ENCODE data around the gene PTGES. TPM values are rescaled to one million over a fixed set of nuclear protein-coding genes. Genes with fewer than 3 reads are reported as not detected.

The PTGES gene
- total RNA-seq, 2 experiments from 2014 or later: 0.25 to 0.38 TPM

- no peak overlapping the region for H3K4me3 ChIP-seq (ENCODE audit: low read length)
- no peaks in the 10 kb centered on the region for H3K9me3 ChIP-seq (ENCODE audit: control insufficient read depth in 1 of 2, insufficient read depth in 1 of 2, low read length in 2 of 2)
- H3K27me3 Mint-ChIP-seq: peaks cover 44% of the 10 kb centered on the region
- CTCF ChIA-PET: no interaction called here
- H3K4me3 Mint-ChIP-seq: no peak overlapping the region
- H3K9me3 Mint-ChIP-seq: no peaks in the 10 kb centered on the region
- H3K36me3 Mint-ChIP-seq (ENCODE audit: low read depth): no peaks in the 10 kb centered on the region
- DNase-seq: no peak
- H3K4me1 ChIP-seq (ENCODE audit: insufficient read depth, low read length): peaks cover 3% of the 10 kb centered on the region
- H3K27ac ChIP-seq (ENCODE audit: low read depth in 1 of 2, low read length in 2 of 2): no peak overlapping the region
- no peaks in the 10 kb centered on the region for H3K4me1 Mint-ChIP-seq (ENCODE audit: low read depth)
- POLR2A ChIA-PET: no interaction called here
- intact Hi-C loops (cut with DNase I, micrococcal nuclease): no loop called here
- H3K36me3 ChIP-seq (ENCODE audit: insufficient read depth, low read length): no peaks in the 10 kb centered on the region
- no peak for TF ChIP-seq CTCF (IDR thresholded peaks at IDR 0.05)
- ATAC-seq (ENCODE audit: poor library complexity): no peak
- H3K27me3 ChIP-seq (ENCODE audit: control insufficient read depth in 1 of 2, insufficient read depth in 2 of 2, low read length in 2 of 2): peaks cover 18 to 38% of the 10 kb centered on the region in 2 experiments
- no peak overlapping the region for H3K27ac Mint-ChIP-seq
These were observed 58.6 kb downstream of the PTGES start for GRCh38 chr9:129694243-129694646.

- peaks cover 3% of the 10 kb centered on the region for H3K4me1 ChIP-seq (ENCODE audit: insufficient read depth, low read length)
- ChIA-PET POLR2A (no interaction called here), CTCF (no interaction called here)
- ATAC-seq (ENCODE audit: poor library complexity) (no peak), DNase-seq (no peak)
- Mint-ChIP-seq H3K4me1 (ENCODE audit: low read depth) (no peaks in the 10 kb centered on the region), H3K27me3 (peaks cover 39% of the 10 kb centered on the region), H3K36me3 (ENCODE audit: low read depth) (no peaks in the 10 kb centered on the region), H3K4me3 (no peak overlapping the region), H3K9me3 (no peaks in the 10 kb centered on the region), H3K27ac (no peak overlapping the region)
- no peaks in the 10 kb centered on the region for H3K36me3 ChIP-seq (ENCODE audit: insufficient read depth, low read length)
- no peak overlapping the region for H3K27ac ChIP-seq (ENCODE audit: low read depth in 1 of 2, low read length in 2 of 2)
- no peaks in the 10 kb centered on the region for H3K9me3 ChIP-seq (ENCODE audit: control insufficient read depth in 1 of 2, insufficient read depth in 1 of 2, low read length in 2 of 2)
- H3K27me3 ChIP-seq (ENCODE audit: control insufficient read depth in 1 of 2, insufficient read depth in 2 of 2, low read length in 2 of 2): peaks cover 18 to 34% of the 10 kb centered on the region in 2 experiments
- no peak overlapping the region for H3K4me3 ChIP-seq (ENCODE audit: low read length)
- intact Hi-C loops (cut with DNase I, micrococcal nuclease): no loop called here
- no peak for TF ChIP-seq CTCF (IDR thresholded peaks at IDR 0.05)
These were observed 59.1 kb downstream of the PTGES start for GRCh38 chr9:129693741-129694140.

GRCh38 chr9:129692534-129692933 is 60.3 kb downstream of the PTGES start:
- peaks cover 3% of the 10 kb centered on the region for H3K4me1 ChIP-seq (ENCODE audit: insufficient read depth, low read length)
- no peak for TF ChIP-seq CTCF (IDR thresholded peaks at IDR 0.05)
- H3K4me3 ChIP-seq (ENCODE audit: low read length): no peak overlapping the region
- no peaks in the 10 kb centered on the region for H3K9me3 Mint-ChIP-seq
- H3K36me3 Mint-ChIP-seq (ENCODE audit: low read depth): no peaks in the 10 kb centered on the region
- H3K27me3 Mint-ChIP-seq: peaks cover 33% of the 10 kb centered on the region
- ATAC-seq (ENCODE audit: poor library complexity) (no peak), DNase-seq (no peak)
- H3K36me3 ChIP-seq (ENCODE audit: insufficient read depth, low read length): no peaks in the 10 kb centered on the region
- peaks cover 7 to 25% of the 10 kb centered on the region in 2 experiments for H3K27me3 ChIP-seq (ENCODE audit: control insufficient read depth in 1 of 2, insufficient read depth in 2 of 2, low read length in 2 of 2)
- ChIA-PET CTCF (no interaction called here), POLR2A (no interaction called here)
- no peak overlapping the region for H3K4me3 Mint-ChIP-seq
- H3K27ac Mint-ChIP-seq: no peak overlapping the region
- intact Hi-C loops (cut with DNase I, micrococcal nuclease): no loop called here
- H3K27ac ChIP-seq (ENCODE audit: low read depth in 1 of 2, low read length in 2 of 2): no peak overlapping the region
- no peaks in the 10 kb centered on the region for H3K9me3 ChIP-seq (ENCODE audit: control insufficient read depth in 1 of 2, insufficient read depth in 1 of 2, low read length in 2 of 2)
- H3K4me1 Mint-ChIP-seq (ENCODE audit: low read depth): no peaks in the 10 kb centered on the region

Other genes with a start within 250 kb of the PTGES start
- not detected for gene C9orf50, start 131.9 kb downstream of the PTGES start, total RNA-seq
- 10 to 100 TPM; 50.7 to 52.5 TPM for gene NTMT1, start 126.9 kb downstream of the PTGES start, total RNA-seq
- 10 to 100 TPM; 28.5 to 29.3 TPM for gene ASB6, start 110.9 kb downstream of the PTGES start, total RNA-seq
- not detected for gene PRRX2, start 87.4 kb downstream of the PTGES start, total RNA-seq
- gene TOR1B, start 50.1 kb upstream of the PTGES start, total RNA-seq: 10 to 100 TPM; 13.4 to 15.1 TPM
- gene TOR1A, start 71.1 kb upstream of the PTGES start, total RNA-seq: 10 to 100 TPM; 12.6 to 13.9 TPM
- gene C9orf78, start 82.2 kb upstream of the PTGES start, total RNA-seq: 100 to 1,000 TPM; 145 to 159 TPM
- 10 to 100 TPM; 80.4 to 80.9 TPM for gene USP20, start 82.4 kb upstream of the PTGES start, total RNA-seq

Data from CD4-positive, alpha-beta T cell (primary cell).